Spleen (tissue), 7 donors: Measurements from ENCODE around the gene SFRP2.

ENCODE experiments used
- POLR2AphosphoS5 ChIP-seq, 3 donors: sonication (generic); formaldehyde crosslinking; IDR thresholded peaks; one replicate each; pipeline ENCODE4 v1.5.1; 2017; ENCODE audit warnings: antibody characterized with exemption in 3 of 3
- TF ChIP-seq, protein P1 (sequence below), 11 experiments: fragments of 200-600 bp in 7 of 11; fragments of 450-650 bp in 4 of 11; sonication (generic) in 4 of 11; IDR thresholded peaks in 8 of 11; conservative IDR thresholded peaks in 3 of 11; 1 replicate in 7 of 11; 2 replicates in 4 of 11; pipeline versions ENCODE4 v1.4.0 to v1.8.0; 2016 to 2021; ENCODE audit warnings: antibody characterized with exemption in 11 of 11, inconsistent platforms in 4 of 11, mild to moderate bottlenecking in 1 of 11
- donor health status: DM: no; HTN: no; CAD: no; lungs with moderate emphysema.
- donor health status: DM: no; HTN: no; CAD: no.
- donor health status: DM: no; HTN: no; CAD: no.

DNA sequence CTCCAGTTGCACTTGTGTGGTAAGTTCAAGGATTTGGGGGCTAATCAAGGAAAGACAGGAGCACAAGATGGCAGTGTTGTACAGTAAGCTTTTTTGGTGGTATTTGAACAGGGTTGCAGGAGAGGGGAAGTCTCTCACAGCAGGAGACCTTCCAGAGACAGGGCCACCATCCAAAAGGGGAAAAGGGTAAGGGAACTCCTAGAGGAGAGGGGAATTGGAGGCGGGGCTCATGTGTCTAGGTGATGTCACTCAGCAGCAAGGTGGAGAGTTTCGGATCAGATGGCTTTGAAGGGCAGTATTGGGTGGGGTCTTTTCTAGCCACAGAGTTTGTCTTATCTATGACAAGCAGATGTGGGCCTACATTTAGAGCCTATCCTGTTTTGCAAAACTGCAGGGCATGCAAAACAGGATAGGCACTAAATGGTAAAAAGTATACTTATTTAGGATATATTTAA lies 15.6 kb downstream of the SFRP2 start:
- TF ChIP-seq, protein P1, sequence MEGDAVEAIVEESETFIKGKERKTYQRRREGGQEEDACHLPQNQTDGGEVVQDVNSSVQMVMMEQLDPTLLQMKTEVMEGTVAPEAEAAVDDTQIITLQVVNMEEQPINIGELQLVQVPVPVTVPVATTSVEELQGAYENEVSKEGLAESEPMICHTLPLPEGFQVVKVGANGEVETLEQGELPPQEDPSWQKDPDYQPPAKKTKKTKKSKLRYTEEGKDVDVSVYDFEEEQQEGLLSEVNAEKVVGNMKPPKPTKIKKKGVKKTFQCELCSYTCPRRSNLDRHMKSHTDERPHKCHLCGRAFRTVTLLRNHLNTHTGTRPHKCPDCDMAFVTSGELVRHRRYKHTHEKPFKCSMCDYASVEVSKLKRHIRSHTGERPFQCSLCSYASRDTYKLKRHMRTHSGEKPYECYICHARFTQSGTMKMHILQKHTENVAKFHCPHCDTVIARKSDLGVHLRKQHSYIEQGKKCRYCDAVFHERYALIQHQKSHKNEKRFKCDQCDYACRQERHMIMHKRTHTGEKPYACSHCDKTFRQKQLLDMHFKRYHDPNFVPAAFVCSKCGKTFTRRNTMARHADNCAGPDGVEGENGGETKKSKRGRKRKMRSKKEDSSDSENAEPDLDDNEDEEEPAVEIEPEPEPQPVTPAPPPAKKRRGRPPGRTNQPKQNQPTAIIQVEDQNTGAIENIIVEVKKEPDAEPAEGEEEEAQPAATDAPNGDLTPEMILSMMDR (IDR thresholded peaks at IDR 0.05 in 8 of 11, conservative IDR thresholded peaks at IDR 0.05 in 3 of 11) = no peak
- no peak for TF ChIP-seq POLR2AphosphoS5 (IDR thresholded peaks at IDR 0.05)
